Neuronal stem cell (in vitro differentiated cells): Measurements from ENCODE around the gene GRM7.

Source experiments
- DNase-seq: peaks from one replicate; pipeline ENCODE4 v3.0.0-alpha.2; 2013; ENCODE audit warnings: low spot score
- H2AFZ ChIP-seq: one replicate; pipeline ENCODE4 v1.6.1; 2013; ENCODE audit warnings: mild to moderate bottlenecking, low read length, inconsistent platforms
- H2AK5ac ChIP-seq: 2 replicates; pipeline ENCODE4 v1.6.1; 2013; ENCODE audit warnings: low read depth, mild to moderate bottlenecking, inconsistent platforms, low read length, moderate library complexity, mixed read lengths
- H2BK120ac ChIP-seq: 2 replicates; pipeline ENCODE4 v1.6.1; 2013; ENCODE audit warnings: low read depth, mild to moderate bottlenecking, inconsistent platforms, low read length, moderate library complexity, mixed read lengths
- H2BK12ac ChIP-seq: one replicate; pipeline ENCODE4 v1.6.1; 2013; ENCODE audit warnings: low read length, inconsistent platforms
- H2BK15ac ChIP-seq: 2 replicates; pipeline ENCODE4 v1.6.1; 2013; ENCODE audit warnings: mild to moderate bottlenecking, low read length, inconsistent platforms, mixed read lengths
- H2BK5ac ChIP-seq: one replicate; pipeline ENCODE4 v1.6.1; 2013; ENCODE audit warnings: inconsistent platforms, mild to moderate bottlenecking, low read length, moderate library complexity
- H3K14ac ChIP-seq: one replicate; pipeline ENCODE4 v1.6.1; 2013; ENCODE audit warnings: low read length, inconsistent platforms
- H3K18ac ChIP-seq: 2 replicates; pipeline ENCODE4 v1.6.1; 2013; ENCODE audit warnings: low read length, inconsistent platforms
- H3K23ac ChIP-seq: 2 replicates; pipeline ENCODE4 v1.6.1; 2013; ENCODE audit warnings: low read depth, mild to moderate bottlenecking, mixed read lengths, low read length, inconsistent platforms; ENCODE audit not compliant: poor library complexity
- H3K27ac ChIP-seq: replicated peaks from 3 replicates; pipeline ENCODE4 v1.5.1; 2013; ENCODE audit warnings: low read length, inconsistent platforms
- H3K27me3 ChIP-seq, 3 experiments: 2 replicates each; pipeline ENCODE4 v1.6.1; 2013; ENCODE audit warnings: low read length in 3 of 3, mild to moderate bottlenecking in 2 of 3, inconsistent platforms in 1 of 3, low read depth in 1 of 3, mixed read lengths in 1 of 3, moderate library complexity in 1 of 3; ENCODE audit not compliant: control insufficient read depth in 3 of 3, insufficient read depth in 3 of 3
- H3K36me3 ChIP-seq, 2 donors: replicated peaks in 1 of 2; 2 replicates each; pipeline ENCODE4 v1.6.1; 2013; ENCODE audit warnings: low read length in 2 of 2; ENCODE audit not compliant: control insufficient read depth in 2 of 2, insufficient read depth in 2 of 2
- H3K4ac ChIP-seq: 2 replicates; pipeline ENCODE4 v1.6.1; 2013; ENCODE audit warnings: inconsistent platforms, mild to moderate bottlenecking, low read length, moderate library complexity
- H3K4me1 ChIP-seq, 2 donors: 1 replicate in 1 of 2; 2 replicates in 1 of 2; pipeline ENCODE4 v1.6.1; 2013; ENCODE audit warnings: low read length in 2 of 2, low read depth in 1 of 2; ENCODE audit not compliant: control insufficient read depth in 2 of 2, insufficient read depth in 1 of 2
- H3K4me2 ChIP-seq: one replicate; pipeline ENCODE4 v1.6.1; 2013; ENCODE audit warnings: mild to moderate bottlenecking, low read length, inconsistent platforms; ENCODE audit not compliant: insufficient read depth, poor library complexity, severe bottlenecking
- H3K4me3 ChIP-seq, 2 donors: 2 replicates each; pipeline ENCODE4 v1.5.1; 2013; ENCODE audit warnings: low read length in 2 of 2, mild to moderate bottlenecking in 2 of 2, inconsistent platforms in 1 of 2, moderate library complexity in 1 of 2
- H3K79me1 ChIP-seq: one replicate; pipeline ENCODE4 v1.6.1; 2013; ENCODE audit warnings: low read depth, mild to moderate bottlenecking, inconsistent platforms, low read length, moderate library complexity
- H3K9ac ChIP-seq: one replicate; pipeline ENCODE4 v1.6.1; 2013; ENCODE audit warnings: mild to moderate bottlenecking, low read depth, low read length, inconsistent platforms; ENCODE audit not compliant: poor library complexity
- H3K9me3 ChIP-seq, 2 donors: replicated peaks in 1 of 2; 2 replicates each; pipeline versions ENCODE3 to v1.6.1; 2013; ENCODE audit warnings: low read length in 2 of 2, mild to moderate bottlenecking in 2 of 2, inconsistent platforms in 1 of 2, low read depth in 1 of 2, mixed read lengths in 1 of 2, moderate library complexity in 1 of 2; ENCODE audit not compliant: control insufficient read depth in 2 of 2, insufficient read depth in 1 of 2
- H4K8ac ChIP-seq: one replicate; pipeline ENCODE4 v1.6.1; 2013; ENCODE audit warnings: low read depth, mild to moderate bottlenecking, inconsistent platforms, low read length, moderate library complexity
- H4K91ac ChIP-seq: one replicate; pipeline ENCODE4 v1.6.1; 2013; ENCODE audit warnings: low read length, low read depth, mild to moderate bottlenecking, inconsistent platforms; ENCODE audit not compliant: poor library complexity
- WGBS, 2 donors: extraction: QIAGEN DNeasy Blood & Tissue Kit; methylation state at CpG; one replicate each; pipeline ENCODE4 v1.1.7; 2013; ENCODE audit warnings: missing lambda C conversion rate in 2 of 2, mixed read lengths in 1 of 2; ENCODE audit not compliant: insufficient read length in 2 of 2, insufficient replicate concordance in 1 of 2; ENCODE audit errors: extremely low coverage in 2 of 2; 5-methylcytosine and 5-hydroxymethylcytosine counted together

The GRM7 gene

DNA sequence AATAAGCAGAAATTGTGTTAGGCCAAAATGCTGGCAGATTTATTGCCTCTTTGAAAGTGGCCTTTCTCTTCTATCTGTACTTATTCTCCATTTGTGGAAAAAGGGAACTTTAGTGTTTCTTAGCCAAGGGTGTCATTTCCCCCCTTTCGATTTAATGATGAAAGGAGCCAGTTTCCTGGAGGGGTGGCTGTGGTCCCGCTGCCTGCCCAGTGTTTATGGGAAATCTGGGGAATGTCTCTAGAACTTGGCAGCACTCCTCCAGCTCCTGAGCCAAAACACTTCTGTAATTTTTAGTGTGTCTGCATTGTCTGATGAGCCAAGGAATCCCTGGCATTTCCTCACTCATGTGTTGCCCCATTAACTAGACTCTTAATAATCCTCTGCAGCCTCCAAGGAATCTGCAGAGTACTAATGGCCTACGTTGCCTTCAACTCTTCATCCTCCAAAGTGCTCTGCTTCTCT, 448.8 kb downstream of the GRM7 start:
- H3K18ac ChIP-seq, result no peak overlapping the region
- H3K79me1 ChIP-seq, result no peaks in the 10 kb centered on the region
- no peak overlapping the region for H4K8ac ChIP-seq
- H2AK5ac ChIP-seq, result no peak overlapping the region
- H2BK120ac ChIP-seq, result no peak overlapping the region
- no CpG with 5 or more reads among the region's 3 CpGs for WGBS, 2 donors
- H3K9me3 ChIP-seq, result no peaks in the 10 kb centered on the region
- no peak overlapping the region for H4K91ac ChIP-seq
- H3K14ac ChIP-seq, result no peak overlapping the region
- H3K27ac ChIP-seq, result no peak overlapping the region
- H3K36me3 ChIP-seq, result no peaks in the 10 kb centered on the region
- H3K23ac ChIP-seq, result no peak overlapping the region
- no peaks in the 10 kb centered on the region for H3K27me3 ChIP-seq
- H3K4me1 ChIP-seq, result no peaks in the 10 kb centered on the region
- H3K4me3 ChIP-seq, result no peak overlapping the region
- DNase-seq, result no peak
- no peak overlapping the region for H3K4ac ChIP-seq
- H2BK5ac ChIP-seq, result no peak overlapping the region
- no peak overlapping the region for H3K9ac ChIP-seq
- no peak overlapping the region for H3K4me2 ChIP-seq
- H2BK15ac ChIP-seq, result no peak overlapping the region
- H2AFZ ChIP-seq, result no peak overlapping the region
- no peak overlapping the region for H2BK12ac ChIP-seq

- Histone ChIP-seq H3K18ac (no peak overlapping the region), H2AFZ (no peak overlapping the region), H2AK5ac (no peak overlapping the region), H2BK12ac (no peak overlapping the region), H4K91ac (no peak overlapping the region), H2BK120ac (no peak overlapping the region), H4K8ac (no peak overlapping the region), H3K9me3 (no peaks in the 10 kb centered on the region), H3K27me3 (no peaks in the 10 kb centered on the region), H3K36me3 (no peaks in the 10 kb centered on the region), H3K79me1 (no peaks in the 10 kb centered on the region), H3K9ac (no peak overlapping the region), H3K14ac (no peak overlapping the region), H3K23ac (no peak overlapping the region), H2BK15ac (no peak overlapping the region), H2BK5ac (no peak overlapping the region), H3K4ac (no peak overlapping the region), H3K4me3 (no peak overlapping the region), H3K27ac (no peak overlapping the region), H3K4me2 (no peak overlapping the region), H3K4me1 (no peaks in the 10 kb centered on the region)
- no peak for DNase-seq
- no CpG with 5 or more reads among the region's 1 CpG for WGBS, 2 donors
Measured at GRCh38 chr3:7315037-7315436, 454.1 kb downstream of the GRM7 start.

- WGBS, 2 donors, result no CpG with 5 or more reads among the region's 3 CpGs
- Histone ChIP-seq H3K36me3 (no peaks in the 10 kb centered on the region), H2BK5ac (no peak overlapping the region), H3K4ac (no peak overlapping the region), H3K4me3 (no peak overlapping the region), H3K18ac (no peak overlapping the region), H3K4me2 (no peak overlapping the region), H3K79me1 (no peaks in the 10 kb centered on the region), H4K91ac (no peak overlapping the region), H3K27ac (no peak overlapping the region), H3K4me1 (no peaks in the 10 kb centered on the region), H2BK12ac (no peak overlapping the region), H3K23ac (no peak overlapping the region), H3K14ac (no peak overlapping the region), H2BK120ac (no peak overlapping the region), H2AFZ (no peak overlapping the region), H3K9ac (no peak overlapping the region), H2BK15ac (no peak overlapping the region), H3K9me3 (no peaks in the 10 kb centered on the region), H3K27me3 (no peaks in the 10 kb centered on the region), H2AK5ac (no peak overlapping the region), H4K8ac (no peak overlapping the region)
- no peak for DNase-seq
Measured at GRCh38 chr3:7322957-7323669, 462.2 kb downstream of the GRM7 start.

DNA sequence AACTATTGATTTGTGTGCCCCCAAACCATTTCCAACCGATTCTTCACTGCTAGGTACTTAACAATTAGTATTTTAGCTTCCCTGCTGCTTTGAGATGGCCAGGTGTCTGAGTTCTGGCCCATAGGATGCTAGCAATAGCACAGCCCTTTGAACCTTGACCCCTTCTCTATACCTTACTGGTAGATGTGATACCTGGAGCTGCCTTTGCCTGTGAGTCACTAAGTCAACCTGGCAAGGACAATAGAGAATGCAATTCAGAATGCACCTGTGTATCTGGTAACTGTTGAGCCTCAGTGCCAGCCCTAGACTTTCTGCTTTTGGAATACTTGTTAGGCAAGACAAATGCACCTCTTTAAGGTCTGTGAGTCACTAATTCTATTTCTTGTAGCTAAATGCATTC, 467.4 kb downstream of the GRM7 start:
- Histone ChIP-seq H2BK120ac (no peak overlapping the region), H3K4ac (no peak overlapping the region), H4K8ac (no peak overlapping the region), H3K23ac (no peak overlapping the region), H3K4me1 (no peaks in the 10 kb centered on the region), H2AK5ac (no peak overlapping the region), H3K27ac (no peak overlapping the region), H3K36me3 (no peaks in the 10 kb centered on the region), H3K18ac (no peak overlapping the region), H3K79me1 (no peaks in the 10 kb centered on the region), H2BK5ac (no peak overlapping the region), H4K91ac (no peak overlapping the region), H3K9ac (no peak overlapping the region), H2BK12ac (no peak overlapping the region), H3K4me3 (no peak overlapping the region), H2AFZ (no peak overlapping the region), H3K9me3 (no peaks in the 10 kb centered on the region), H3K14ac (no peak overlapping the region), H2BK15ac (no peak overlapping the region), H3K4me2 (no peak overlapping the region), H3K27me3 (no peaks in the 10 kb centered on the region)
- WGBS, 2 donors, result no CpG with 5 or more reads among the region's 1 CpG
- DNase-seq, result no peak
